NCI-H146 treated with DMSO at 0.1 percent for 48 hours (cell line): ENCODE measurements around the gene SMARCA2.

Experiments used
- DNase-seq: peaks from one replicate; lab custom pipeline; 2025; ENCODE audit not compliant: unreplicated experiment; lab: John Stamatoyannopoulos, UW

Gene SMARCA2

GRCh38 chr9:2164268-2164667 is 149.1 kb downstream of the SMARCA2 start:
- DNase-seq, result no peak

GRCh38 chr9:2166203-2166602 is 151.1 kb downstream of the SMARCA2 start:
- no peak for DNase-seq

GRCh38 chr9:2169035-2169434 is 153.9 kb downstream of the SMARCA2 start:
- DNase-seq, result no peak

GRCh38 chr9:2170722-2171121 is 155.6 kb downstream of the SMARCA2 start:
- DNase-seq, result no peak

GRCh38 chr9:2173170-2173569 is 158.0 kb downstream of the SMARCA2 start:
- no peak for DNase-seq

- DNase-seq, result no peak
Observed at GRCh38 chr9:2173861-2174260, 158.7 kb downstream of the SMARCA2 start.

- DNase-seq, result no peak
Observed at GRCh38 chr9:2174306-2174705, 159.2 kb downstream of the SMARCA2 start.

- DNase-seq, result no peak
Observed at GRCh38 chr9:2174911-2175310, 159.8 kb downstream of the SMARCA2 start.

GRCh38 chr9:2177121-2177520 is 162.0 kb downstream of the SMARCA2 start:
- DNase-seq, result no peak

GRCh38 chr9:2178034-2178734 is 163.0 kb downstream of the SMARCA2 start:
- DNase-seq, result no peak

- DNase-seq, result peak; percentile 51
Observed at GRCh38 chr9:2179567-2179966, 164.4 kb downstream of the SMARCA2 start.

- no peak for DNase-seq
Observed at GRCh38 chr9:2180154-2180553, 165.0 kb downstream of the SMARCA2 start.

GRCh38 chr9:2180704-2181103 is 165.6 kb downstream of the SMARCA2 start:
- no peak for DNase-seq

GRCh38 chr9:2181792-2182191 is 166.6 kb downstream of the SMARCA2 start:
- DNase-seq, result no peak

GRCh38 chr9:2190939-2191608 is 175.9 kb downstream of the SMARCA2 start:
- DNase-seq, result no peak

- no peak for DNase-seq
Observed at GRCh38 chr9:2191609-2191972, 176.4 kb downstream of the SMARCA2 start.

- DNase-seq, result no peak
Observed at GRCh38 chr9:2192356-2192979, 177.3 kb downstream of the SMARCA2 start.

- DNase-seq, result no peak
Observed at GRCh38 chr9:2193552-2193951, 178.4 kb downstream of the SMARCA2 start.

GRCh38 chr9:2195211-2195610 is 180.1 kb downstream of the SMARCA2 start:
- no peak for DNase-seq

GRCh38 chr9:2196757-2197156 is 181.6 kb downstream of the SMARCA2 start:
- DNase-seq, result no peak

- DNase-seq, result no peak
Observed at GRCh38 chr9:2198956-2199635, 183.9 kb downstream of the SMARCA2 start.
